HG02623 (cell line): ENCODE measurements around the gene TRAPPC6A.

Experiments
- ATAC-seq: cut with Tn5 transposase; IDR thresholded peaks from one replicate; pipeline ENCODE4 v1.9.1; 2021; ENCODE audit warnings: moderate library complexity; ENCODE audit not compliant: unreplicated experiment

Gene TRAPPC6A

DNA sequence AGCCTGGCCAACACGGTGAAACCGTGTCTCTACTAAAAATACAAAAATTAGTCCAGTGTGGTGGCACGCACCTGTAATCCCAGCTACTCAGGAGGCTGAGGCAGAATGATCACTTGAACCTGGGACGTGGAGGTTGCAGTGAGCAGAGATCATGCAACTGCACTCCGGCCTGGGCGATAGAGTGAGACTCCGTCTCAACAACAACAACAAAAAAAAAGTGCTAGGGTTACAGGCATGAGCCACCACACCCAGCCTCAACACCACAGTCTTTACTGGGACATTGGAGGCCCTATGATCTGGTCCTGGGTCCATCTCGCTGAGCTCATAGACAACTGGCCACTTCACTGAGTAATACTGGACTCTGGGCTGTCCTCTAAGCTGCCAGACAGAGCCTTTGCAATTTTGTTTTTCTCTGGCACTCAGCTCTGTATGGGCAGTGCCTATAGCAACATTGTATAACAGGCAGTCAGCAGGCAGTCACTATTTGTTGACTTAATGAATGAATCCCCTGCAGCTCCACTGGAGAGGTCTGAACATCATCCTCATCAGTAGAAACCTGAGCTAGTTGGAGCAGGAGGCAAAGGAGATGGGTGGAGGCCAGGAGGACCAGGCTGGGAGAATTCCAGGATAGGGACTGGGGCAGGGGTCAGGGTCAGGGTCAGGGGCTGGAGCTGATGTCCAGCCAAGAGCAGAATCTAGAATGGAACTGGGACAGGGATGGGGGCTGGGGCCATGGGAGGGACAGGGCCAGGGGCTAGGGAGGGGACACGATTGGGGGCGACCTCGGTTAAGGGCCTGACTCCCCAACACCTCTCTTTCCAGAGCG lies 8.7 kb upstream of the TRAPPC6A start:
- ATAC-seq, result no peak

DNA sequence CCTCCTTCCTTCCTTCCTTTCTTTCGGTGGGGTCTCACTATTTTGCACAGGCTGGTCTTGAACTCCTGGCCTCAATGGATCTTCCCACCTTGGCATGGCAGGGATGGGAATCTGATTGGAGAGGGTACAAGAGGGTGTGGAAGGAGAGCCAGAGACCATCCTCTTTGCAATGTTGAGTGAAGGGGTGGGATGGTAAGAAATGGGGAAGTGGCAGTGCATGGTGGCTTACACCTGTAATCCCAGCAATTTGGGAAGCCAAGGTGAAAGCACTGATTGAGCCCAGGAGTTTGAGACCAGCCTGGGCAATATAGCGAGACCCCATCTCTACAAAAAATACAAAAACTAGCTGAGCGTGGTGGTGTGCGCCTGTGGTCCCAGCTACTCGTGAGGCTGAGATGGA lies 6.1 kb upstream of the TRAPPC6A start:
- ATAC-seq, result no peak

DNA sequence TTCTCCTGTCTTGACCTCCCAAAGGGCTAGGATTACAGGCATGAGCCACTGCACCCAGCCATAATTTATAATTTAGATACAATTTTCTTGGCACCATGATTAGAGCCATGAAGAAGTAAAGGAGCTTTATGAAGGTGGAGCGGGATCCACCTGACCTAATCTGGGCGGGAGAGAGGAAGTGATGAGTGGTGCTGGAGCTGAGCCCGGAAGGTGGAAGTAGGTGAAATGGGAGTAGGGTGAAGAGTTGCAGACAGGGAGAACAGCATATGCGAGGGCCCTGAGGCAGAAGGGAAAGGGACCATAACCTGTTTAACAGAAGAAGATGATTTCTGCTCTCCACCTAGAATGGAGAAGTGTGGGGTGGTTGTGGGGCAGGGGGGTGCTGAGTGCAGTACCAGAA lies 4.7 kb upstream of the TRAPPC6A start:
- ATAC-seq, result no peak

DNA sequence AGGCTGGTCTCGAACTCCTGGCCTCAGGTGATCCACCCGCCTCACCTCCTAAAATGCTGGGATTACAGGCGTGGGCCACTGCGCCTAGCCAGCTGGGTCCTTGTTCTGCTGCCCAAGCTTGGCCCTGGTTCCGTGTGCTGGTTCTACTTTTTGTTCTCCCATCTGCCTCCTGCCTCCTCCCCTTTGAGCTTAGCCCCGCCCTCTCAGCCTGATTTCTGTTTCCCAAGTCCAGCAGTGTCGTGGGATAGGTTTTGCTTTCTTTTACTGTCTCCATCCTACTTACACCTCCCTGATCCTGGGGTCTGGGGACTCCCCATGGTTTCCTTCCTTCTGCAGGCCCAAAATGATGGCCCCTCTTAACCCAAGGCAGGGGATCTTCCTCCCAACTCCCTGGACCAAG lies 2.9 kb upstream of the TRAPPC6A start:
- ATAC-seq, result no peak

DNA sequence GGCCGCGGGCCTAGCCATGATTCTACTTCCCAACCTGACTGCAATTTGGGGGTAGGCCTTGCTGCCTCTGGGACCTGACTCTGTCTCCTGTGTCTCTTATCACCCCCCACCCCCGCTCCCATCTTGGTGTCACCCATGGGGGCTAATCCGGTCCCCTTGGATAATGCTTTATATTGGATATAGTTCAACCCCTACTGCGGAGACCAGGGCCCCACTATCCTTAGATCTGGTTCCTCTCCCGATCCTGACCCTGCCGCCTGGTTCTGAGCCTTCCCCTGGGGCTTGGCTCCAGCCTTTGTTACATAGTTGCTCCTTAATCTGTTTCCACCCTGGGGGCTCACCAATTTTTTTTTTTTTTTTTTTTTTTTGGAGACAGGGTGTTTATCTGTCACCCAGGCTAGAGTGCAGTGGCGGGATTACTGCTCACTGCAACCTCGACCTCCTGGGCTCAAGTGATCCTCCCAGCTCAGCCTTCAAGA lies 1.9 kb upstream of the TRAPPC6A start:
- ATAC-seq, result no peak

DNA sequence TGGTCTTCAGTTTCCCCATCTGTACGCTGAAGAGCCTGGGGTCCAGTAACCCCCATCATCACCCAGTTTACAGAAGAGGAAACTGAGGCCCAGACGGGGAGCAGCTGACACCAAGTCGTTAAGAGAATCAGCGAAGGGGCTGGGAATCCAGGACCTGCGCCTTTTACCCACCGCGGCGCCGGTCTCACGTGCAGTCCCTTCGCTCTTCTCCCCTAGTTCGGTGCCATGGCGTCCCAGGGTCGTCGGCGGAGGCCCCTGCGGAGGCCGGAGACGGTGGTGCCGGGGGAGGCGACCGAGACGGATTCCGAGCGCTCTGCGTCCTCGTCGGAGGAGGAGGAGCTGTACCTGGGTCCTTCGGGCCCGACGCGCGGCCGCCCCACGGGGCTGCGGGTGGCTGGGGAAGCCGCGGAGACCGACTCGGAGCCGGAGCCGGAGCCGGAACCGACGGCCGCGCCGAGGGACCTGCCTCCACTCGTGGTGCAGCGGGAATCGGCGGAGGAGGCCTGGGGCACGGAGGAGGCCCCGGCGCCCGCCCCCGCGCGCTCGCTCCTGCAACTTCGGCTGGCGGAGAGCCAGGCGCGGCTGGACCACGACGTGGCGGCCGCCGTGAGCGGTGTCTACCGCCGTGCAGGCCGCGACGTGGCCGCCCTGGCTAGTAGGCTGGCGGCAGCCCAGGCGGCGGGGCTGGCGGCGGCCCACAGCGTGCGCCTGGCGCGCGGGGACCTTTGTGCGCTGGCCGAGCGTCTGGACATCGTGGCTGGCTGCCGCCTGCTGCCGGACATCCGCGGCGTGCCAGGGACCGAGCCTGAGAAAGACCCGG lies 1.2 kb upstream of the TRAPPC6A start:
- ATAC-seq, result no peak

DNA sequence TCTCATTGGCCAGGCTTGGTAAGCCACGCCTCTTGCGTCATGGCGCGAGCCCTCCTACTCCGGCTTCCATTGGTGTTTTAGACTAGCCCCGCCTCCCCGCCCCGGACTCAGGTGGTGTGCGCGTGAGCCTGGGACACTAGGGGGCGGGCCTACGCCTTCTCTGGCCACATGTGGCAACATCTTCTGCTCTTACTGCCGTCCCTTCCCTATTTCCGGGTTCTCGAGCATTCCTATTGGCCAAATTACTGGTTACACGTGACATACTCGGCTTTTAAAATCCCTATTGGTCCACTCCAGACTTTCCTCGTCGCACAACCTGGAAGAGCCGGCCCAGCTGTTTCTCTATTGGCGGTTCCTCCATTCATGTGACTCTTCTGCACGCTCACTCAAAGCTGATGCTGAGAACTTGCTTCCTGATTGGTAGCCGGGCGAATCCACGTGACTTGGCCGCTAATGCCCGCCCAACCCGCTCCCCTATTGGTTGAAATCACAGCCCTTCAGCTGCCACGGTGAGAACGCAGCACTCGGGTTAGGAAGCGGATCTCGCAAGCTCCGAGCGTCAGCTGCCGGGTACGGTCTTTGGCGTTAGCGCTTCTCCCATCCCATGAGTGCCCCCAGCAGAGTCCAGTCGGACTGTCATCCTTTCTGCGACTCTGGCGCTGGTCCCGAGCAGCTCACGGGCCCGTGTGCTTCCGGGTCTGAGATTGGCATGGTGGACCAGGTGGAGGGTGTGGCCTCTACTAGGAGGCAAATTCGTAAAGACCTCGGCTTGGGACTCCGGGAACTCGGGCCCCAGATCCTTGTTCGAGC lies 430 bp upstream of the TRAPPC6A start, which contains the start of gene BLOC1S3:
BLOC1S3 (plus strand) TSS at position 523 of the 810 bp plus-strand sequence. CDS start 513 bp downstream, outside the sequence.
- ATAC-seq, result peak; percentile 76

DNA sequence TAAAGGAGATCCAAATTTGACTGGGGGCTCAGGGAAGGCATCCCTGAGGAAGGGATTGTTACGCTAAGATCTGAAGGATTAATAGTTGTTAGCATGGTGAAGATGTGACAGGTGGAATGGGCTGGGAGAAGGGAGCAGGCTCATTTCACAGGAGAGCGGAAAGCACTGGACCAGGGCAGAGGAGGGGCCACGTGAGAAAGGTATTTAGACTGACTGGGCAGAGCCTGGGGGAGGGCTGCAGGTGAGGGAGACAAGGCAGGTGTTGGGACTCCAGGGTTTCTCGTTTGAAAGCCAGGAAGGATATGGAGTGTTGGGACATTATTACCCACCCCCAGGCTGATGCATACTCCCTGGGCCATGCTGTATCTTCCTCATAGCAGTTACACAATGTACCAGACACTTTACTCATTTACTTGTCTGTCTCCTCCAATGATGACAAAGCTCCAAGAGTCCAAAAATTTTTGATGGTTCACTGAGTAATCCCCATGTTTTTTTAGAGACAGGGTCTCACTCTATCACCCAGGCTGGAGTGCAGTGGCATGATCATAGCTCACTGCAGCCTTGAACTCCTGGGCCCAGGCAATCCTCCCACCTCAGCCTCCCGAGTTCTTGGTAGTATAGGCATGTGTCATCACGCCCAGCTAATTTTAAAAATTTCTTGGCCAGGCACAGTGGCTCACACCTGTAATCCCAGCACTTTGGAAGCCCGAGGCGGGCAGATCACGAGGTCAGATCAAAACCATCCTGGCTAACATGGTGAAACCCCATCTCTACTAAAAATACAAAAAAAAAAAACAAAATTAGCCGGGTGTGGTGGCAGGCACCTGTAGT lies 2.3 kb downstream of the TRAPPC6A start:
- no peak for ATAC-seq

DNA sequence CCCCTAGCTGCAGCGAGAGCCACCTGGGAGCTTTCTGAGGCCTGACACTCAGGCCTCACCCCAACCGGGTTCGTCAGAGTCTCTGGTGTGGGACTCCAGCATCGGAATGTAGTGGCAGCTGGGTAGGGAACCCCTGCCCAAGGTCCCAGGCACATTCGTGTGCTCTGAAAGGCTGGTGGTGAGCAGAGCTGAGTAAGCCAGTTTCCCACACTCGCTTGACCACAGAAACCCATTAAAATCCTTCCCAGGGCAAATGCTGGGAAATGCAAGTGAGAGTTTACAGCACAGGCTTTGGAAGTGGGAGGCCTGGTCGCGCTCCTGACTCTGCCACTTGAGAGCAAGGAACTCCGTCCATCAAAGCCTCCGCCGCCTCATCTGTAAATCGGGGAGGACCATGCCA lies 4.2 kb downstream of the TRAPPC6A start:
- ATAC-seq, result no peak

DNA sequence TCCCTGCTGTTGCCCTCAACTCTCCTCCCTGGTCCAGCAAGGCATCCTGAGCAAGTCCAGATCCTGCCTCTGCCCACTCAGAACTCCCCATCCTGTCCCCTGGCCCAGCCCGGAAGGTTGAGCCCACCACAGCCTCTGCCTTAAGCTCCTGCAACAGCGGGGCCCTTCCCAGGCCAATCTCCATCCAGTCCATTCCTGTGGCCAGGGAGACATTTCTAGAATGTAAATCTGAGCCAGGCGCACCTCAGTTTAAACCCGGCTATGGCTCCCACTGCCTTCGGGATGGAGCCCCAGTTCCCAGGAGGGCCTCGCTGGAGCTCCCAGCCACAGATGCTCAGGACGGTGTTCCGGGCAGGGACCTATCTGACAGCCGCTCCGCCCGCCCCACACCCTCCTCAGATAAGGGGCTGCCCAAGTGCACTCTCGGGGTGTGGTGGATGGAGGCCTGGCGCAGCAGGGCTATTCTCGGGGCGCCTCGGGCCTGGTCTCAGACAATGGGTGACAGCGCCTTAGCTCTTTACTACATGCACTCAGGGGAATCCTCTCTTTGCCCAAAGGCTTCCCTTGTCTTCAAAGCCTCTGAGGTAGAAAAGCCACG lies 5.3 kb downstream of the TRAPPC6A start:
- no peak for ATAC-seq

DNA sequence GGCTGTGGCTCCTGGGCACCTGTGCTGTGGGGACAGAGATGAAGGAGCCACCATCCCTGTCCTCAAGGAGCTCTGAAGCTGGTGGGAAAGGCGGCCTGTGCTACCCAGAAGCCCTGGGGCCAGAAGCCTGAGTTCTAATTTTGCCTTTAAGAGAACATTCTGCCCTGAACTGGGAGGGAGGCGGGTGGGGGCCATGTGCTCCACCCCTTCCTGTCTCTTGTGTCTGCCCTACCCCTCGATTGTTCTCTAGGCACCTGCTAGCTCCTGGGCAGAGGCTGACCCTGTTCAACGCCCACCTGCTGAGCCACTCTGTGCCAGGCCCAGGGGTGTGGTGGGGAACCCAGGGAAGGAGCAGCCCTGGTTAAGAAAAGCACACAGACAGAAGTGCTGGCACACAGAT lies 5.9 kb downstream of the TRAPPC6A start:
- ATAC-seq, result no peak

DNA sequence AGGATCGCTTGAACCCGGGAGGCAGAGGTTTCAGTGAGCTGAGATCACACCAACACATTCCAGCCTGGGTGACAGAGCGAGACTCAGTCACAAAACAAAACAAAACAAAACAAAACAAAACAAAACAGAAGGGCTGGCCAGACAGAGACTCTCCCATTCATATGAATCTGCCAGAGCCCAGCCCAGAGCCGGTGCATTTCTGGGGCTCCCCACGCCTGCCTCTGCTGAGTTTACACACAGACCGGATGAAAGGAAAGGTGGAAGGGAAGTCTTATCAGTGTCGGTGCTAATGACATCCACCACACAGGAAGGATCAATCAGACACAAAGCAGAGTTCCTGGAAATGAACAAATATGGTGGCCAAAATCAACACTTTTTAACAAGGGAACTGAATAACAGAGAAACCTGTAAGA lies 6.8 kb downstream of the TRAPPC6A start:
- ATAC-seq, result no peak

DNA sequence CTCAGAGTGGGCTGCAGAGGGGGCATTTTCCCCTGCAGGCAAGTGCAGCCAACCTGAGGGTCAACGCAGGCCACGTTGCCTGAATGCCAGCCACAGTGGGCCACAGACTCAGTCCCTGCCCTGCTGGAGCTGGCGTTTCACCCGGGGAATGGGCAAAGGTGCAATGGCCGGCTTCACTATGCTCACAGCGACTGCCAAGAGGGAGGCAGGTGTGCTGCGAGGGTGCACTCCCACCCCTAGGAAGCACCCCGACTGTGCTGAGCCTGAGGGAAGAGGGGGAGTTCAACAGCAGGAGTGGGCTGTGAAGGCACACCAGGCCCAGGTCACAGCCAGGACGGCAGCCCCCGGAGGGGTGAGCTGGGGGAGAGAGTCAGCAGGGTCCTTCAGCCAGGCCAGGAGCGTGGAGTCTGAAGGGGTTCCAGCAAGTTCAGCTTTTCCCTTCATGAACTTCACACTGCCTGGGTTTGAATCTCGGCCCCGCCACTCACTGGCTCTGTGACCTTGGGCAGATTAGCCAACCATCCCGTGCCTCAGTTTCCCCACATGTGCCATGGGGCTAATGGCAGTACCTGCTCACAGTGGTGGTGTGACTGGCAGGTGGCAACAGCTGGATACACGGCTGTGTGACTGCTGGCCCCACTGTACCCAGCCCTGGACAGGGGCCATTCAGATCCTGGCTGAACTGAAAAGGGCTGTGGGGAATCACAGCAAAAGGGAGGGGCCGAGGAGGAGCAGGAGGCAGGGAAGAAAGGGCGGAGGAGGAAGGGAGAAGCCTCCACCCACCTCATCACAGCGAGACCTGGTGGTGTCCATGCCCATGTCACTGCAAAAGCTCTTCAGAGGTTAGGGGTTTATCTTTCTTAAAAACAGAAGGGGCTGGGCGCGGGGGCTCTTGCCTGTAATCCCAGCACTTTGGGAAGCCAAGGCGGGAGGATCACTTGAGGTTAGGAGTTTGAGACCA lies 7.6 kb downstream of the TRAPPC6A start:
- ATAC-seq, result no peak

DNA sequence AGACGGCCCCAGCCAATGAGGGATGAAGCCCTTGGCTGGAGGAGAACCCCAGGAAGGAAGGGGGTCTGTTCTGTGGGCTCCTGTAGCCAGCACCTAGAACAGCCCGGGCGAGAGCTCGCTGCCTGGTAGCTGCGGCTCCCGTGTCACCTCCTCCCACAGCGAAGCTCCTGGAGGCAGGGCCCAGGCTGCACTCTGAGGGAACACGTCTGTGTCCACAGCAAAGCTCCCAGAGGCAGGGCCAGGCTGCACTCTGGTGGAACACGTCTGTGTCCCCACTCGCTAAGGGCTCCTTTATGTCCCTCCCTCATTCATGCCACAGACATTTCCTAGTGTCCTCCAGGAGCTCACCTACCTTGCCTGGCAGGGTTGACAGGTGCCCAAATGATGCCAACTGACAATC lies 8.4 kb downstream of the TRAPPC6A start:
- no peak for ATAC-seq

DNA sequence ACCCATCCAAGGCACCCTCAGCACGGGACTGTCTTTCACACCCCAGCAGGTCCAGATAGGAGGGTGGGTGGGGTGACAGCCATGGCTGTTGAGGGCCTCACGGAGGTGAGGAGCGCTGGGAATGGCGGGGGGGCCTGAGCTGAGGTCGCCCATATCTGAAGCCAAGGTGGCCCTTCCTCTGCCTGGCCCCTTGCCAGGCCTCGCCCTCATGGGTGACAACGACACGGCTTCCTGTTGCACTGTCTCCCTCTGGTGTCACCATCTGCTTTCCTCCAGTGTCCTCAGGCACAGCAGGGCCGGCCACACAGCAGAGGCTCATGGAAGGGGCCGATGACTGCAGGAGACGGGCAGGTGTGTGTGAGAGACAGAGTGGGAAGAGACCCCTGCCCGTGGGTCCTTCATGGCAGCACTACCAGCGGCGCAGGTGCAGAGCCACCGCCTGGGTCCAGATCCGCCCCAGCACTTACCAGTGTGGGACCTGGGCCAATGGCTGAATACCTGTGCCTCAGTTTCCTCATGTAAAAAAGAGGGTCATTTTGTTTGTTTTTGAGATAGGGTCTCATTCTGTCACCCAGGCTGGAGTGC lies 9.2 kb downstream of the TRAPPC6A start:
- ATAC-seq, result no peak

DNA sequence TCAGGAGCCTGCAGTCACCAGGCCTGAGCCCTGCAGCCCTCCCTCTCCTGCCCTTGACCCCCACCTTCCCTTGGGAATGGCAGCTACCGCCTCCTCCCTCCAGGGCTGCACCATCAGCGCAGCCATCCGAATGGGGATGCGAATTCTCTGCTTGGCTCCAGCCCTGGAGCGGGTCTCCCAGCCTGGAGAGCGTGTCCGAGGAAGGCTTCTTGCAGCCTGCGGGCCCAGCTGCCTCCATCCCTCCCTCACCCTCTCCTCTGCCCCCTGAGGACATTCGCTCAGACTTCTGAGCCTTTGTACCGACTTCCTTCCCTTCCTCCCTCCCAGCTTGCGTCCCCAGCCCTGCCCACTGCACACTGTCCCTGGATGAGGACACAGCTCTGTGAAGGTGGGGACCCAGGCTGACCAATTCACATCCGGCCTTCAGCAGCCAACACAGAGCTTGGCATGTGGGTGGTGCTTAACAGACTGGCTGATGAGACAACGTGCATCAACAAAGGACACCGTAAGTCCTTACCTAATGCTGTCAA lies 11.2 kb downstream of the TRAPPC6A start:
- no peak for ATAC-seq

DNA sequence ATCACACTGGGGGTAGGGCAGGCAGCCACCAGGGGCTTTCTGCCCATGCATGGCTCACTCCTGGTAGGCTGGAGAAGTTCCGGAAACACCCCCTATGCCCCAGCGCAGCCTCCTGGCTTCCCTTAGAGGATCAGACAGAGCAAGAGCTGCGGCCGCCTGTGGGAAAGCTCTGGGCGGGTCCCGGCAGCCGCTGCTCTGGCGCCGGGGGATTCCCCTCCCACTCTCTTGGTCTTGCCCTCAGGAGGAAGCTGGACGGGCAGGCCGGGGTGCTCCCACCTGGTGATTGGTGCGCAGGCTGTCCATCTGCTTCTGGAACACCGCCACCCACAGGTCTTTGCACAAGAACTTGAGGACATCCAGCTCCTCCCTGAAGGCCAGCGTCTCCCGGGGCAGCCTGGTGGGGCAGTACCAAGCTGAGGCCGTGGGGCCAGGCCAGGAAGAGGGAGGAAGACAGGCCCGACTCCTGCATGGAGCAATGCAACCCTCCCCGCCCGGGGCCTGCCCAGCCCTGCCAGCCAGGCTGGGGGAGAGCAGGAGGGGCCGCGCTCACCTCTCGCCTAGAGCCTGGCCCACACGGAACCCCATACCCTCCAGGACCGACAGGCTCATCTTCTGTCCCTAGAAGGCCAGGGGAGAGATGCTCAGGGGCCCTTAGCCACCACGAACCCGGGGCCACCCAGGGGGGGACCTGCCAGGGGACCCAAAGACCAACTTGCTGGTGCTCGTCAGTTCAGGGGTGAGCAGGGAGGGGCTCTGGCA lies 13.3 kb downstream of the TRAPPC6A start:
- peak; percentile 60 for ATAC-seq
